Measurements from ENCODE around the gene CXCR4.

CXCR4 gene

DNA sequence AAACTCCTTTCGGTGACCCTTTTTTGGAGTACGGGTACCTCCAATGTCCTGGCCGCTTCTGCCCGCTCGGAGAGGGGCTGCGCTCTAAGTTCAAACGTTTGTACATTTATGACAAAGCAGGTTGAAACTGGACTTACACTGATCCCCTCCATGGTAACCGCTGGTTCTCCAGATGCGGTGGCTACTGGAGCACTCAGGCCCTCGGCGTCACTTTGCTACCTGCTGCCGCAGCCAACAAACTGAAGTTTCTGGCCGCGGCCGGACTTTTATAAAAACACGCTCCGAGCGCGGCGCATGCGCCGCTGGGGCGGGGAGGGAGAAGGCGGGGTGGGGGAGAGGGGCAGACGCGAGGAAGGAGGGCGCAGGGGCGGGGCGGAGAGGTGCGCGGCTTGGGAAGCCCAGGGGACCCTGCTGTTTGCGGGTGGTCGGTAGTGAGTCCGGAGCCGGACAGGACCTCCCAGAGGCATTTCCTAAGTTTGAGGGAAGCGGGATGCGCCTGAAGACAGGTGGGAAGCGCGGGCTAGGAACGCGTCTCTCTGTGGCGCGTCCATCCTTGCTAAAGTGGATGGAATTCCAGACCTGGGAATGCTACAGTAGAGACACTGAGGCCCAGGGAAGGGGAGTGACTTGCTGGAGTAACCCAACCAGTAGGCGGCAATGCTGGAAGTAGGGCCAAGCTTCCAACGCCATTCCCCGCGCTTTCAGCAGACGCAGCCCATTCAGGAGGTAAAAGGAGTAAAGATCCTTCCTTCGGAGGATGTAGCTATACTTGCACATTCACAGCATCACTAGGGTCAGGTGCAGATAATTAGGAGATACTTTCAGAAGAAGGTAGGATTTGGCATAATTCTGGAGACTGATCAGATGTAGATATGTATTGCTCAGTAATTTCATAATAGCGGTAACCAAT lies at the start of gene CXCR4:
TSS of gene CXCR4 (minus strand) at position 241 of the 910 bp plus-strand sequence. CDS start at position 152, 89 bp downstream.
- TF ChIP-seq, protein P1, sequence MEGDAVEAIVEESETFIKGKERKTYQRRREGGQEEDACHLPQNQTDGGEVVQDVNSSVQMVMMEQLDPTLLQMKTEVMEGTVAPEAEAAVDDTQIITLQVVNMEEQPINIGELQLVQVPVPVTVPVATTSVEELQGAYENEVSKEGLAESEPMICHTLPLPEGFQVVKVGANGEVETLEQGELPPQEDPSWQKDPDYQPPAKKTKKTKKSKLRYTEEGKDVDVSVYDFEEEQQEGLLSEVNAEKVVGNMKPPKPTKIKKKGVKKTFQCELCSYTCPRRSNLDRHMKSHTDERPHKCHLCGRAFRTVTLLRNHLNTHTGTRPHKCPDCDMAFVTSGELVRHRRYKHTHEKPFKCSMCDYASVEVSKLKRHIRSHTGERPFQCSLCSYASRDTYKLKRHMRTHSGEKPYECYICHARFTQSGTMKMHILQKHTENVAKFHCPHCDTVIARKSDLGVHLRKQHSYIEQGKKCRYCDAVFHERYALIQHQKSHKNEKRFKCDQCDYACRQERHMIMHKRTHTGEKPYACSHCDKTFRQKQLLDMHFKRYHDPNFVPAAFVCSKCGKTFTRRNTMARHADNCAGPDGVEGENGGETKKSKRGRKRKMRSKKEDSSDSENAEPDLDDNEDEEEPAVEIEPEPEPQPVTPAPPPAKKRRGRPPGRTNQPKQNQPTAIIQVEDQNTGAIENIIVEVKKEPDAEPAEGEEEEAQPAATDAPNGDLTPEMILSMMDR (IDR thresholded peaks at IDR 0.05; ENCODE audit: low read depth, low read length): no peak
- DNase-seq (ENCODE audit: extremely low read depth, low read depth): no peak

DNA sequence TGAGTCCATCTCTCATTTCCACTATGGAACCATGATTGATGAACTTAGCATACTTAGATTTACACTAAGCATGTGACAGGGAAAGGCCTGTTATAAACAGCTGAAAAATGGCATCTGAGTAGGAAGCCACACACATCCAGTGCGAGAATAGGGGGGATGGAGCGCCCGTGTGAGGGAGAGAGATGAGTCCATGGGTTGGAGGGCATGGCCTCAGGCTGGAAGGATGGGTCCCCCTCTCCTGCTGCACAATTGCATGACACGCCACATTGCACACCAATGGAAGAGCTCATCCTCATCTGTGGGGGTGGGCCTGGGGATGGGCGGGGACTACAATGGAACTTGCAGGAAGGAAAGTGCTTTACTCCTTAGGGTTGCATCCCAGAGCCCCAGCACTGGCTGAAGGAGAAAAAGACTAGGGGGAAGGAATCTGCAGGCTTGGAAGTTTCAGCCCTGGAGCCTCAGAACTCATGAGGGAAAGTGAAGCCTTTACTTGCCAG lies 46.4 kb upstream of the CXCR4 start:
- TF ChIP-seq, protein P1 (IDR thresholded peaks at IDR 0.05; ENCODE audit: low read depth, low read length): no peak
- no peak for DNase-seq (ENCODE audit: extremely low read depth, low read depth)

DNA sequence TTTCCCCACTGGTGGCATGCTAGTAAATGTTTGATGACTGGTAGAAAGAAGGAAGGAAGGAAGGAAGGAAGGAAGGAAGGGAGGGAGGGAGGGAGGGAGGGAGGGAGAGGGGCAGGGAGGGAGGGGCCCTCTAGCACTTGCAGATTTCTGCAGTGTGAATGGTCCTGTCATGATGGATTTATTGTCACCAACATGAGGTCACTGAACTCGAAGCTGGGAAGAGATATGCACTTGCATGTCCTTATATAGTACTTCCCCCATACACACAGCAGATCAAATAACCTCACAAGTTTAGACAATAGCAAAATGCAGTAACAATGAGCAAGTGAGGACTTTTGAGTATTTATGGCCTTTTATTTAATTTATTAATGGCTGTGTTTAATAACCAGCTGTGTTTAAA lies 44.5 kb upstream of the CXCR4 start:
- no peak for DNase-seq (ENCODE audit: extremely low read depth, low read depth)
- TF ChIP-seq, protein P1 (IDR thresholded peaks at IDR 0.05; ENCODE audit: low read depth, low read length): no peak

GRCh38 chr2:136156411-136156810 lies 38.5 kb upstream of the CXCR4 start:
- TF ChIP-seq, protein P1 (IDR thresholded peaks at IDR 0.05; ENCODE audit: low read depth, low read length): no peak
- no peak for DNase-seq (ENCODE audit: extremely low read depth, low read depth)

GRCh38 chr2:136154384-136154783 lies 36.4 kb upstream of the CXCR4 start:
- DNase-seq (ENCODE audit: extremely low read depth, low read depth): no peak
- TF ChIP-seq, protein P1 (IDR thresholded peaks at IDR 0.05; ENCODE audit: low read depth, low read length): no peak

GRCh38 chr2:136151021-136151971 lies 33.3 kb upstream of the CXCR4 start:
- TF ChIP-seq, protein P1 (IDR thresholded peaks at IDR 0.05; ENCODE audit: low read depth, low read length): no peak
- DNase-seq (ENCODE audit: extremely low read depth, low read depth): no peak
